ENCODE data around the gene GRM8. TPM values are rescaled to one million over a fixed set of nuclear protein-coding genes. Genes with fewer than 3 reads are reported as not detected.

The GRM8 gene
- total RNA-seq, 4 donors from 2014 or later, result not detected

DNA sequence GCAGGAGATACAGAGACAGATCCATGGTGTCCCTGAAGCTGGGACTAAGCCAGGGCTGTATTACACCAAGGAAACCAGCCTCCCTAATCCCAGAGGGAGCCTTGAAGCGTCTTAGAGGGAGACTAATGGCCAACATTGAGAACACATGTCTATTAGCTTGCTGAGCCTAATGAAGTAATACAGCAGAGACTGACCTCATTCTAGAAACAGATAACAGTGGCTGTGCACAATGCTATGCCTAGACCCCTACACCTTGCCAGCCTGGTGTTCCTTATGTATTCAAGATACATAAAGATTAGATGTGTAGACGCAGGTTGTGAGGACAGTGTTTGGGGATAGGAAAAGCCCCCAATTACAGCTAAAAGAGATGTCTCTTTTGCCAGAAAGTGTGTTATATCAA, 19.1 kb downstream of the GRM8 start:
- no peak for DNase-seq (ENCODE audit: low spot score in 2 of 2)
- TF ChIP-seq, protein P1, sequence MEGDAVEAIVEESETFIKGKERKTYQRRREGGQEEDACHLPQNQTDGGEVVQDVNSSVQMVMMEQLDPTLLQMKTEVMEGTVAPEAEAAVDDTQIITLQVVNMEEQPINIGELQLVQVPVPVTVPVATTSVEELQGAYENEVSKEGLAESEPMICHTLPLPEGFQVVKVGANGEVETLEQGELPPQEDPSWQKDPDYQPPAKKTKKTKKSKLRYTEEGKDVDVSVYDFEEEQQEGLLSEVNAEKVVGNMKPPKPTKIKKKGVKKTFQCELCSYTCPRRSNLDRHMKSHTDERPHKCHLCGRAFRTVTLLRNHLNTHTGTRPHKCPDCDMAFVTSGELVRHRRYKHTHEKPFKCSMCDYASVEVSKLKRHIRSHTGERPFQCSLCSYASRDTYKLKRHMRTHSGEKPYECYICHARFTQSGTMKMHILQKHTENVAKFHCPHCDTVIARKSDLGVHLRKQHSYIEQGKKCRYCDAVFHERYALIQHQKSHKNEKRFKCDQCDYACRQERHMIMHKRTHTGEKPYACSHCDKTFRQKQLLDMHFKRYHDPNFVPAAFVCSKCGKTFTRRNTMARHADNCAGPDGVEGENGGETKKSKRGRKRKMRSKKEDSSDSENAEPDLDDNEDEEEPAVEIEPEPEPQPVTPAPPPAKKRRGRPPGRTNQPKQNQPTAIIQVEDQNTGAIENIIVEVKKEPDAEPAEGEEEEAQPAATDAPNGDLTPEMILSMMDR (IDR thresholded peaks at IDR 0.05), result no peak
- TF ChIP-seq EP300 (IDR thresholded peaks at IDR 0.05), result no peak
- no peak for TF ChIP-seq POLR2AphosphoS5 (IDR thresholded peaks at IDR 0.05)
- no peak for TF ChIP-seq POLR2A (IDR thresholded peaks at IDR 0.05)
- H3K4me1 ChIP-seq, result no peaks in the 10 kb centered on the region
- H3K36me3 ChIP-seq, result no peaks in the 10 kb centered on the region
- peaks cover 18% of the 10 kb centered on the region for H3K27me3 ChIP-seq
- 85% methylated on average over 2 of the region's 2 CpGs for WGBS
- H3K4me3 ChIP-seq, result no peak overlapping the region
- H3K27ac ChIP-seq, result no peak overlapping the region
- H3K9me3 ChIP-seq, result no peaks in the 10 kb centered on the region

DNA sequence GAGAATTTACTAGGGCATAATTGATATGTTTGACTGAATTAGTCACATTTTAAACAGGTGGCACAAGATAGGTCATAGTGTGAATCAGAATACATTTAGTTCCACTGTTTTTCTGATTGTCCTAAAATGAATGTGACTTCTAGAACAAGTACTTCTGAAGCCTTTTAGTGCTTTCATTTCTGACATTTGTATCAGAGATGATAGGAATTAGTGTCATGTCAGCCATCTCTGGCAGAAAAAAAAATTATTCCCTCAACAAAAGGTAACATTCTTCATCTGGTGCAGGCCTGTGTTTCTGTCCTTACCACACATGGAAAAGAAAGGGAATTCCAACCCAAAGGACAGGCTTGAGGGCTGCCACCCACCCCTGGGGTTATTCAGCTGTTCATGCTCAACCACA, 21.3 kb downstream of the GRM8 start:
- no peak for DNase-seq (ENCODE audit: low spot score in 2 of 2)
- no peaks in the 10 kb centered on the region for H3K9me3 ChIP-seq
- peaks cover 26% of the 10 kb centered on the region for H3K27me3 ChIP-seq
- H3K4me3 ChIP-seq, result no peak overlapping the region
- H3K27ac ChIP-seq, result no peak overlapping the region
- H3K4me1 ChIP-seq, result no peaks in the 10 kb centered on the region
- H3K36me3 ChIP-seq, result no peaks in the 10 kb centered on the region
- TF ChIP-seq, protein P1 (IDR thresholded peaks at IDR 0.05), result no peak
- TF ChIP-seq POLR2A (IDR thresholded peaks at IDR 0.05) (no peak), EP300 (IDR thresholded peaks at IDR 0.05) (no peak), POLR2AphosphoS5 (IDR thresholded peaks at IDR 0.05) (no peak)

DNA sequence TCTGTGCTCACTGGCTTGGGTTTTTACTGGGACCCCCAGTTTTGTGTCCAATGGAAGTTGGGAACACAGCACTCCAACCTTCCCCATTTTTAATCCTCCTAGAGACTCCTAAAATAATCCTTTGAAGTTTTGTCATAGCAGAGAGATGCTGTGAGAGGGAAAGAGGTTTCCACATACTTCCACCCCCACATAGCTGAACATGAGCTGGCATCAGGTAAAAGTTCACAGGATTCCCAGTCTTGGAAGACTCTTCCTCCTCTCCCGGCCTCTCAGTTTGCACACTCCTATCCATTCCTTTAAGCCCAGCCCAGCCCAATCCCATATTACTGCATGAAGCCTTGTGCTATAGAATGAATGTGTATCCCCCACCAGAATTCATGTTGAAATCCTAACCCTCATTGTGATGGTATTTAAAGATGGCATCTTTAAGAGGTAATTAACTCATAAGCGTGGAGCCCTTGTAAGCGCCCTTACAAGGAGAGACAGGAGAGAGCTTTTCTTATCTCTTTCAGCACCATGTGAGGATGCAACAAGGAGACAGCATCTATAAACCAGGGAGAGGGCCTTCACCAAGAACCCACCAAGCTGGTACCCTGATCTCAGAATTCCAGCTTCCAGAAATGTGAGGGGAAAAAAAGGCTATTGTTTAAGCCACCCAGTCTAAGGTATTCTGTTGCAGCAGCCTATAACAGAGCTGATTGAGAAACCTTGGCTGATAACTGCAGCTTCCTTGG, 22.4 kb downstream of the GRM8 start:
- TF ChIP-seq EP300 (IDR thresholded peaks at IDR 0.05) (no peak), POLR2A (IDR thresholded peaks at IDR 0.05) (no peak), POLR2AphosphoS5 (IDR thresholded peaks at IDR 0.05) (no peak)
- TF ChIP-seq, protein P1 (IDR thresholded peaks at IDR 0.05), result no peak
- DNase-seq (ENCODE audit: low spot score in 2 of 2), result no peak
- H3K9me3 ChIP-seq, result no peaks in the 10 kb centered on the region

DNA sequence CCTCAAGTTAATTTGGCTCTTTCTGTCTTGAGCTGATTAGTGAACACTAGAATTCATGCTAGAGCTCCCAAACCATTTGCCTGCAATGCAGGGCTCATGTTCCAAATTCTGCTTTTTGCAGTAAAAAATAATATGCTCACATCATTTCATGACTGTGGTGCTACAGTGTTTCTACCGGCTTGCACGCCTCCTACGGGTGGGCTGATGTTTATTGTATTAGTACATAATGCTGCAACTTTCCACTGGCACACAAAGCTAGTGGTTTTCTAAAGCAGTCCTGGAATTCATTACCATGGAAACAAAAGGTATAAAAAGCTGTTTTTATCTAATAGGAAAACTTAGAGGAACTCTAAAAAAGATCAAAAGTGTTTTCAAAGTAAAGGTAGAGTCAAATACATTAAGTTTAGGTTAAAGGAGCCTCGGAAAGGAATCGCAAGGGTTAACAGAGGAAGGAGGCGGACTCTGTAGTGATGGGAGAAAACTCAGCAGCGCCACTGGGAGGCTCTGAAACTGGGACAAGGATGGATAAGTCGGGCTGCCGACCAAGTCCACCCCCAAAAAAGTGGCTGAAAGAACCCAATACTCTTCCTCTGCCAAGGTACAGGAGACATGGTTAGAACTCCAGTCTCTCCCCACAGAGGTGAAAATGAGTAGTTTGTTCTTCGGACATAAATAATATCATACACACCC, 25.9 kb downstream of the GRM8 start:
- 34% methylated on average over 10 of the region's 10 CpGs for WGBS
- no peak overlapping the region for H3K4me3 ChIP-seq
- TF ChIP-seq POLR2A (IDR thresholded peaks at IDR 0.05) (no peak), EP300 (IDR thresholded peaks at IDR 0.05) (no peak), POLR2AphosphoS5 (IDR thresholded peaks at IDR 0.05) (no peak)
- TF ChIP-seq, protein P1 (IDR thresholded peaks at IDR 0.05), result no peak
- DNase-seq (ENCODE audit: low spot score in 2 of 2), result no peak
- no peak overlapping the region for H3K27ac ChIP-seq
- H3K9me3 ChIP-seq, result no peaks in the 10 kb centered on the region
- no peaks in the 10 kb centered on the region for H3K36me3 ChIP-seq
- H3K27me3 ChIP-seq, result peaks cover 17% of the 10 kb centered on the region
- H3K4me1 ChIP-seq, result no peaks in the 10 kb centered on the region

More for the DNA sequence above, 22.4 kb downstream of the GRM8 start:
- Histone ChIP-seq H3K27me3 (peaks cover 24% of the 10 kb centered on the region), H3K4me3 (no peak overlapping the region), H3K27ac (no peak overlapping the region), H3K36me3 (no peaks in the 10 kb centered on the region), H3K4me1 (no peaks in the 10 kb centered on the region)
- WGBS, result 79% methylated on average over 3 of the region's 3 CpGs

DNA sequence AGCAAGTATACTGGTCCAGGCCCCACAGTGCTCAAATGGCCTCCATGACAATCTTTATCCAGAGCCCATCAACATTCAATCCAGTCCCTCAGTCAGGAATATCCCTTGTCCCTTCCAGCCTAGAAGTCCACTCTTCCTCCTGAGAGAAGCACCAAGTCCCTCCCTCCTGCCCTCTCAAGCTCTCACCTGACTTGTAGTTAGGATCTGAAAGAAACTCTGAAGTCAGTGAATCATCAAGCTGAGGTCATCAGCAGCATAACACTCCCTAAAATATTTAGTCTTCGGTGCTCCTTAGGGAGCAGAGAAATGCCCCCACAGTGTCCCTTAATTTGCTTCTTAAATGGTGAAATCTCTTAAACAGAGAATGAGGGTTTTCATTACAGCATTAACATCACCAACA, 31.0 kb downstream of the GRM8 start:
- 100% methylated on average over 1 of the region's 1 CpG for WGBS
- Histone ChIP-seq H3K27me3 (peaks cover 8% of the 10 kb centered on the region), H3K4me3 (no peak overlapping the region), H3K36me3 (no peaks in the 10 kb centered on the region), H3K9me3 (no peaks in the 10 kb centered on the region), H3K4me1 (no peaks in the 10 kb centered on the region), H3K27ac (no peak overlapping the region)
- DNase-seq (ENCODE audit: low spot score in 2 of 2), result no peak
- TF ChIP-seq POLR2AphosphoS5 (IDR thresholded peaks at IDR 0.05) (no peak), EP300 (IDR thresholded peaks at IDR 0.05) (no peak), POLR2A (IDR thresholded peaks at IDR 0.05) (no peak)

Data from suprapubic skin (tissue), 4 donors.